CD14-positive monocyte (primary cell): Measurements from ENCODE around the gene ARHGDIB. TPM values are rescaled to one million over a fixed set of nuclear protein-coding genes. Genes with fewer than 3 reads are reported as not detected.

Experiments
- DNase-seq, 3 donors: peaks; one replicate each; pipeline ENCODE4 v3.0.0-alpha.2; 2011 to 2022
- H2AFZ ChIP-seq: 2 replicates; pipeline ENCODE4 v1.6.0; 2012; ENCODE audit warnings: mild to moderate bottlenecking, low read depth, low read length, inconsistent platforms; ENCODE audit not compliant: insufficient read depth, poor library complexity, severe bottlenecking
- H3K27ac ChIP-seq, 2 donors: 1 replicate in 1 of 2; 2 replicates in 1 of 2; pipeline ENCODE4 v1.5.1; 2012 to 2013; ENCODE audit warnings: low read length in 2 of 2, control low read depth in 1 of 2, inconsistent platforms in 1 of 2, low read depth in 1 of 2, mild to moderate bottlenecking in 1 of 2
- H3K27me3 ChIP-seq, 2 donors: one replicate each; pipeline versions ENCODE4 v1.6.0 to v1.6.1; 2011 to 2013; ENCODE audit warnings: low read length in 2 of 2; ENCODE audit not compliant: control insufficient read depth in 2 of 2, insufficient read depth in 2 of 2
- H3K36me3 ChIP-seq, 2 donors: replicated peaks in 1 of 2; 1 replicate in 1 of 2; 2 replicates in 1 of 2; pipeline versions ENCODE4 v1.5.1 to v1.6.1; 2012 to 2013; ENCODE audit warnings: low read length in 2 of 2, control low read depth in 1 of 2, inconsistent platforms in 1 of 2, mild to moderate bottlenecking in 1 of 2; ENCODE audit not compliant: insufficient read depth in 2 of 2, control insufficient read depth in 1 of 2
- H3K4me1 ChIP-seq, 2 donors: 1 replicate in 1 of 2; 2 replicates in 1 of 2; pipeline versions ENCODE4 v1.5.1 to v1.6.1; 2012 to 2013; ENCODE audit warnings: low read length in 2 of 2, control low read depth in 1 of 2, inconsistent platforms in 1 of 2, mild to moderate bottlenecking in 1 of 2, moderate library complexity in 1 of 2; ENCODE audit not compliant: insufficient read depth in 2 of 2, control insufficient read depth in 1 of 2
- H3K4me2 ChIP-seq: replicated peaks from 2 replicates; pipeline ENCODE3; 2012; ENCODE audit warnings: low read length, moderate library complexity, mild to moderate bottlenecking; ENCODE audit not compliant: poor library complexity, severe bottlenecking; ENCODE audit errors: extremely low read depth
- H3K4me3 ChIP-seq, 3 experiments: fragments of 200-600 bp in 1 of 3; sonication (generic) in 1 of 3; replicated peaks in 1 of 3; 1 replicate in 2 of 3; 2 replicates in 1 of 3; pipeline ENCODE4 v1.5.1; 2011 to 2013; ENCODE audit warnings: low read length in 3 of 3, mild to moderate bottlenecking in 3 of 3, control low read depth in 2 of 3, low read depth in 2 of 3, inconsistent platforms in 1 of 3, moderate library complexity in 1 of 3
- H3K79me2 ChIP-seq: 2 replicates; pipeline ENCODE4 v1.6.0; 2012; ENCODE audit warnings: mild to moderate bottlenecking, control low read depth, inconsistent platforms, low read length, moderate library complexity; ENCODE audit not compliant: insufficient read depth
- H3K9ac ChIP-seq: 2 replicates; pipeline ENCODE4 v1.6.0; 2017; ENCODE audit warnings: low read length, mild to moderate bottlenecking; ENCODE audit not compliant: insufficient read depth, poor library complexity, severe bottlenecking
- H3K9me3 ChIP-seq, 2 donors: replicated peaks in 1 of 2; 1 replicate in 1 of 2; 2 replicates in 1 of 2; pipeline versions ENCODE4 v1.5.1 to v1.6.1; 2012 to 2013; ENCODE audit warnings: low read length in 2 of 2, control low read depth in 1 of 2; ENCODE audit not compliant: control insufficient read depth in 1 of 2, insufficient read depth in 1 of 2
- H4K20me1 ChIP-seq: 2 replicates; pipeline ENCODE4 v1.6.0; 2012; ENCODE audit warnings: mild to moderate bottlenecking, low read length, control low read depth, moderate library complexity; ENCODE audit not compliant: insufficient read depth
- H3K27ac Mint-ChIP-seq, 7 donors: one replicate each; pipeline ENCODE4 v1.8.0; 2020; ENCODE audit warnings: mild to moderate bottlenecking in 7 of 7, mixed read lengths in 7 of 7, moderate library complexity in 6 of 7, inconsistent platforms in 2 of 7
- H3K27me3 Mint-ChIP-seq, 3 donors: one replicate each; pipeline ENCODE4 v1.8.0; 2021 to 2022; ENCODE audit warnings: low read depth in 3 of 3, mild to moderate bottlenecking in 3 of 3, mixed read lengths in 3 of 3, moderate library complexity in 3 of 3, inconsistent platforms in 1 of 3
- H3K36me3 Mint-ChIP-seq, 2 donors: one replicate each; pipeline ENCODE4 v1.8.0; 2020; ENCODE audit warnings: mixed read lengths in 2 of 2, inconsistent platforms in 1 of 2, mild to moderate bottlenecking in 1 of 2
- H3K4me1 Mint-ChIP-seq: one replicate; pipeline ENCODE4 v1.8.0; 2020; ENCODE audit warnings: mild to moderate bottlenecking, mixed read lengths
- H3K4me3 Mint-ChIP-seq, 2 donors: one replicate each; pipeline ENCODE4 v1.8.0; 2020; ENCODE audit warnings: mild to moderate bottlenecking in 2 of 2, mixed read lengths in 2 of 2, moderate library complexity in 1 of 2
- H3K9me3 Mint-ChIP-seq, 7 donors: one replicate each; pipeline ENCODE4 v1.8.0; 2020 to 2022; ENCODE audit warnings: mixed read lengths in 7 of 7, mild to moderate bottlenecking in 6 of 7, moderate library complexity in 6 of 7, inconsistent platforms in 2 of 7
- CTCF ChIP-seq: fragments of 200-600 bp; IDR thresholded peaks from one replicate; pipeline ENCODE4 v1.8.0; 2022; ENCODE audit warnings: antibody characterized with exemption, mild to moderate bottlenecking
- WGBS: methylation state at CpG from one replicate; pipeline ENCODE4 v1.1.5; 2013; ENCODE audit warnings: missing lambda C conversion rate; ENCODE audit not compliant: insufficient coverage; 5-methylcytosine and 5-hydroxymethylcytosine counted together
- intact Hi-C, 2 donors: fragments of 100-400 bp; cut with micrococcal nuclease; formaldehyde crosslinking; loops; one replicate each; pipeline versions ENCODE4 v1.15.0 to v1.15.1; 2023
- polyA plus RNA-seq, 3 donors: library from polyadenylated mRNA; depleted of rRNA in 1 of 3; unstranded in 2 of 3; stranded (reverse) in 1 of 3; fragments of 300-500 nt in 2 of 3; fragments of >200 nt in 1 of 3; fragmentation: Illumina TruSeq in 2 of 3; gene quantifications; 1 replicate in 2 of 3; 2 replicates in 1 of 3; pipeline ENCODE4 v1.2.3, GENCODE V29; 2012 to 2021

Gene ARHGDIB
- polyA plus RNA-seq, 3 donors, result 1,199 to 2,228 (median 1,854) TPM

- Mint-ChIP-seq H3K27ac (peak overlapping the region in 1 of 7 donors; percentile 12), H3K4me1 (peaks cover 5% of the 10 kb centered on the region), H3K9me3 (peaks cover 0 to 1% (median 0%) of the 10 kb centered on the region in 7 donors), H3K27me3 (peaks cover 0 to 3% (median 0%) of the 10 kb centered on the region in 3 donors), H3K4me3 (no peak overlapping the region), H3K36me3 (peaks cover 53 to 56% of the 10 kb centered on the region in 2 donors)
- Histone ChIP-seq H3K4me1 (peaks cover 0 to 6% of the 10 kb centered on the region in 2 donors), H3K9me3 (no peaks in the 10 kb centered on the region), H4K20me1 (no peaks in the 10 kb centered on the region), H3K9ac (no peak overlapping the region), H3K4me2 (no peak overlapping the region), H3K36me3 (peaks cover 34 to 50% of the 10 kb centered on the region in 2 donors), H3K79me2 (no peaks in the 10 kb centered on the region), H3K27ac (no peak overlapping the region), H3K4me3 (no peak overlapping the region), H2AFZ (no peak overlapping the region), H3K27me3 (no peaks in the 10 kb centered on the region)
- no CpG with 5 or more reads among the region's 2 CpGs for WGBS
- intact Hi-C loops, result no loop called here
- DNase-seq, result peak in 1 of 3 donors; percentile 10
- no peak for TF ChIP-seq CTCF
Observed at GRCh38 chr12:14923944-14924343, 37.5 kb downstream of the ARHGDIB start.

GRCh38 chr12:14921218-14921617 is 40.2 kb downstream of the ARHGDIB start:
- Mint-ChIP-seq H3K36me3 (peaks cover 61 to 65% of the 10 kb centered on the region in 2 donors), H3K4me1 (peaks cover 5% of the 10 kb centered on the region), H3K4me3 (no peak overlapping the region), H3K9me3 (peaks cover 0 to 1% (median 0%) of the 10 kb centered on the region in 7 donors), H3K27ac (no peak overlapping the region), H3K27me3 (peaks cover 0 to 3% (median 0%) of the 10 kb centered on the region in 3 donors)
- DNase-seq, result no peak
- H3K27ac ChIP-seq, result no peak overlapping the region
- peaks cover 49 to 59% of the 10 kb centered on the region in 2 donors for H3K36me3 ChIP-seq
- H3K4me2 ChIP-seq, result no peak overlapping the region
- no peak overlapping the region for H3K4me3 ChIP-seq
- no peaks in the 10 kb centered on the region for H3K9me3 ChIP-seq
- H3K27me3 ChIP-seq, result no peaks in the 10 kb centered on the region
- peaks cover 0 to 6% of the 10 kb centered on the region in 2 donors for H3K4me1 ChIP-seq
- H3K79me2 ChIP-seq, result no peaks in the 10 kb centered on the region
- H3K9ac ChIP-seq, result no peak overlapping the region
- intact Hi-C loops, result no loop called here
- no peaks in the 10 kb centered on the region for H4K20me1 ChIP-seq
- WGBS, result 86% methylated on average over 2 of the region's 2 CpGs
- TF ChIP-seq CTCF, result no peak
- no peak overlapping the region for H2AFZ ChIP-seq
